ENCODE measurements around the gene LTBP4.
A peak's percentile ranks its signal among the peaks of the same experiment; 100 is the strongest.

LTBP4 gene

GRCh38 chr19:40662925-40663694 lies 61.9 kb downstream of the LTBP4 start:
- peak; percentile 60 for DNase-seq (ENCODE audit: low spot score)

- no peak for DNase-seq (ENCODE audit: low spot score)
These were observed 62.8 kb downstream of the LTBP4 start for GRCh38 chr19:40663695-40664692.

- no peak for DNase-seq (ENCODE audit: low spot score)
These were observed 65.8 kb downstream of the LTBP4 start for GRCh38 chr19:40666803-40667438.

GRCh38 chr19:40667602-40668001 lies 66.4 kb downstream of the LTBP4 start:
- no peak for DNase-seq (ENCODE audit: low spot score)

- no peak for DNase-seq (ENCODE audit: low spot score)
These were observed 67.9 kb downstream of the LTBP4 start for GRCh38 chr19:40668991-40669614.

- no peak for DNase-seq (ENCODE audit: low spot score)
These were observed 70.2 kb downstream of the LTBP4 start for GRCh38 chr19:40671404-40671803.

- DNase-seq (ENCODE audit: low spot score): no peak
These were observed 70.9 kb downstream of the LTBP4 start for GRCh38 chr19:40672038-40672437.

GRCh38 chr19:40672573-40673299 lies 71.6 kb downstream of the LTBP4 start:
- DNase-seq (ENCODE audit: low spot score): no peak

- DNase-seq (ENCODE audit: low spot score): no peak
These were observed 72.2 kb downstream of the LTBP4 start for GRCh38 chr19:40673397-40673796.

- DNase-seq (ENCODE audit: low spot score): no peak
These were observed 73.1 kb downstream of the LTBP4 start for GRCh38 chr19:40674291-40674690.

GRCh38 chr19:40677156-40677555 lies 76.0 kb downstream of the LTBP4 start:
- no peak for DNase-seq (ENCODE audit: low spot score)

Data from pons (tissue), 1 donor.